ENCODE results near the gene FLOT1.

FLOT1 gene

DNA sequence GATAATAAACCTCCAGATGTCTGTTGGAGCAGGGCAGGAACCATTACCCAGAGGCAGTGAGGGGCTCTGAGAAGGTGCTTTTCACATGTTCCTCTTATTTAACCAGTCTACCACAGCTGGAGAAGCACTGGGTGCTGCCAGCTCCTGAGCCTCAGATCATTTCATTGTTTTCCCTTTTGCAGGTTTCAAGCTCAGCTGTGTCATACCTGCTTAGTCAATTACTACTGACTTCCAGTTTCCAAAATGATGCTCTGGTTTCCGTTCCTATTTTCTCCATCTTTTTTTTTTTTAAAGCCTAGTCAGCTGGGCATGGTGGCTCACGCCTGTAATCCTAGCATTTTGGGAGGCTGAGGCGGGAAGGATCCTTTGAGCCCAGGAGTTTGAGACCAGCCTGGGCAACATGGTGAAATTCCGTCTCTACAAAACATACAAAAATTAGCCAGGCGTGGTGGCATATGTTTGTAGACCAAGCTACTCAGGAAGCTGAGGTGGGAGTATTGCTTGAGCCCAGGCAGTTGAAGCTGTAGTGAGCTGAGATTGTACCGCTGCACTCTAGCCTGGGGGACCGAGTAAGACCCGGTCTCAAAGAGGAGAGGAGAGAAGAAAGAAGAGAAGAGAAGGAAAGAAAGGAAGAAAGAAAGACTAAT, 6.7 kb downstream of the FLOT1 start:
- no peak for DNase-seq (ENCODE audit: low read depth, low spot score)
- in situ Hi-C loops (cut with HindIII; ENCODE audit: low sequenced_read_pairs) = no loop called here
- no peak for TF ChIP-seq CTCF (IDR thresholded peaks at IDR 0.05; ENCODE audit: low read depth, low read length)
- H3K4me3 ChIP-seq (ENCODE audit: low read depth, low read length) = no peak overlapping the region

DNA sequence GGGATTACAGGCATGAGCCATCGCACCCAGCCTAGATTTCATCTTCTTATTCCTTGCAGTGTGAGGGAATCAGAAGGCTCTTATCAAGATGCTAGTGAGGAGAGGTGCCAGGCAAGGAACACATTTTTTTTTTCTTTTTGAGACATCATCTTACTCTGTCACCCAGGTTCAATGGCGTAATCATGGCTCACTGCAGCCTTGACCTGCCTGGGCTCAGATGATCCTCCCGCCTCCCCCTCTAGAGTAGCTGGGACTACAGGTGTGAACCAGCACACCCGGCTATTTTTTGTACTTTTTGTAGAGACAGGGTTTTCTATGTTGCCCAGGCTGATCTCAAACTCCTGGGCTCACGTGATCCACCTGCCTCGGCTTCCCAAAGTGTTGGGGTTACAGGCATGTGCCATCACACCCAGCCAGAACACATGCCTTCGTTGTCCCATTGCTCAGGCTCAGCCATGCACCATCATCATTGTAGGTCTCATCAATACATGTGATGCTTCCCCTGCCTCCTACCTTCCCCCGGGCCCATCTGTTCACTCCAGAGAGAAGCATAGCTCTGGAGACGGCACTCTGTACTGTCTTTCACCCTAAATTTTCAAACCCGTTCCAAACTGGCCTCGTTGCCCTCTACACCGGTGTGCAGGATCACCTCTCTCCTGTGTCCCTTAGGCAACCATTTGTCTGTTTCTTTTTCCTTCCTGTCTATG, 10.1 kb downstream of the FLOT1 start:
- no peak for TF ChIP-seq CTCF (IDR thresholded peaks at IDR 0.05; ENCODE audit: low read depth, low read length)
- DNase-seq (ENCODE audit: low read depth, low spot score) = no peak
- in situ Hi-C loops (cut with HindIII; ENCODE audit: low sequenced_read_pairs) = no loop called here
- no peak overlapping the region for H3K4me3 ChIP-seq (ENCODE audit: low read depth, low read length)

DNA sequence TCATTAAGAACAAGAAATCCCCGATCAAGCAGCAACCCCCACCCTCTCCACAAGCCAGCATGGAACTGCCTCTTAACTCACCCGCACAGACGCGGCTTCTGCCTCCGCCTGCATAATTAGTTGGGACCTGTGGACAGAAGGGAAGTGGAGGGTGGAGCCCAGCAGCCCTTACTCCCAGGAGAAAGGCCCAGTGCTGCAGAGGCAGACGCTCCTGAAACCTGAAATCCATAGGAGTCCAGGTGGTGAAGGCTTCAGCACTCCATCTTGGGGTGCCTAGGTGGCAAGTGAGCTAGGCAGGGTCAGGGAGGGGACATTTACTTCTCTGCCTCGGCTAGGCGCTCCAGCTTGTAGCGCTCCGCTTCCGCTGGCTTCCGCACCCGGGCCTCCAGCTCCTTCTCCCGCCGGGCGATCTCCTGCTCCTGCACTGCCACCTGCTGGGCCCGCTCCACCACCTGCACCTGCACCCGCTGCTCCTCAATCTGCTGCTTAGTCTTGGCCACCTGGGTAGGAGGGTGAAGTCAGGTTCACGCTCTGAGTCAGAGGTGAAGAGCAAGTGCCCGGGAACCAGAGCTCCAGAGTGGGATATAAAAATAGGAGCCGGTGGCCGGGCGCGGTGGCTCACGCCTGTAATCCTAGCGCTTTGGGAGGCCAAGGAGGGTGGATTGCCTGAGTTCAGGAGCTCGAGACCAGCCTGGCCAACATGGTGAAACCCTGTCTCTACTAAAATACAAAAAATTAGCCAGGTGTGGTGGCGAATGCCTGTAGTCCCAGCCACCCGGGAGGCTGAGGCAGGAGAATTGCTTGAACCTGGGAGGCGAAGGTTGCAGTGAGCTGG, 11.7 kb downstream of the FLOT1 start:
- no peak overlapping the region for H3K4me3 ChIP-seq (ENCODE audit: low read depth, low read length)
- TF ChIP-seq CTCF (IDR thresholded peaks at IDR 0.05; ENCODE audit: low read depth, low read length) = peak; percentile 60
- DNase-seq (ENCODE audit: low read depth, low spot score) = no peak
- in situ Hi-C loops (cut with HindIII; ENCODE audit: low sequenced_read_pairs) = no loop called here

GRCh38 chr6:30727920-30728553, 14.4 kb downstream of the FLOT1 start:
- peak; percentile 45 for TF ChIP-seq CTCF (IDR thresholded peaks at IDR 0.05; ENCODE audit: low read depth, low read length)
- no peak overlapping the region for H3K4me3 ChIP-seq (ENCODE audit: low read depth, low read length)
- DNase-seq (ENCODE audit: low read depth, low spot score) = no peak
- in situ Hi-C loops (cut with HindIII; ENCODE audit: low sequenced_read_pairs) = no loop called here

DNA sequence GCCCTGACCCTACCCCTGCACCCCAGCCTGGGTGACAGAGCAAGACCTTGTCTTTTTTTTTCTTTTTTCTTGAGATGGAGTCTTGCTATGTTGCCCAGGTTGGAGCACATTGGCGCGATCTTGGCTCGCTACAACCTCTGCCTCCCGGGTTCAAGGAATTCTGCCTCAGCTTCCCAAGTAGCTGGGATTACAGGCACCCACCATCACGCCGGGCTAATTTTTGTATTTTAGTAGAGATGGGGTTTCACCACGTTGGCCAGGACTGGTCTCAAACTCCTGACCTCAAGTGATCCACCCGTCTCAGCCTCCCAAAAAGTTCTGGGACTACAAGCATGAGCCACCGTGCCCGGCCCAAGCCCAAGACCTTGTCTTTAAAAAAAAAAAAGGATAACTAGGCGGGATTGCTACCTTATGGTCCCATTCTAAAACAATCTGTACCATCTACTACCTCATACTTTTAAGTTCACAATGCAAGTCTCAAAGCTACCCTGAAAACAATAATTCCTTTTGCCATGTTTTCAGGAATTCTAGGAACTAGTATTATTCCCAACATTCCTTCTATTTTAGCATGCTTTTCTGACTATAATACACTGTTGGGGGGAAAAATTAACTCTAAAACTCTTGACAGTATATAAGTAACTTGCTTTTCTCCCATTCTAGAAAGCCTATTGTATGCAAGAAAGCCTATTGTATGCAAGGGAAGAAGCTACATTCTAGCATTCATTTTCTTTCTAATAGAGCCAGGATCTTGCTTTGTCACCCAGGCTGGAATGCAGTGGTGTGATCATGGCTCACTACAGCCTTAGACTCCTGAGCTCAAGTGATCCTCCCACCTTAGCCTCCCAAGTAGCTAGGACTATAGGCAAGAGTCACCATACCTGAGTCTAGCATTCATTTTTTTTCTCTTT, 15.7 kb downstream of the FLOT1 start:
- TF ChIP-seq CTCF (IDR thresholded peaks at IDR 0.05; ENCODE audit: low read depth, low read length) = no peak
- H3K4me3 ChIP-seq (ENCODE audit: low read depth, low read length) = no peak overlapping the region
- in situ Hi-C loops (cut with HindIII; ENCODE audit: low sequenced_read_pairs) = no loop called here
- DNase-seq (ENCODE audit: low read depth, low spot score) = no peak

All from astrocyte of the spinal cord (primary cell).